HG03095 (cell line): ENCODE measurements around the gene VDR.
"Not testable (repeated sequence)": the region's sequence is repeated elsewhere in the genome, so short reads cannot be mapped to it uniquely, and the experiment has no call there.

Source experiments
- ATAC-seq: cut with Tn5 transposase; IDR thresholded peaks from one replicate; pipeline ENCODE4 v1.9.1; 2021; ENCODE audit warnings: moderate library complexity; ENCODE audit not compliant: unreplicated experiment

The VDR gene

DNA sequence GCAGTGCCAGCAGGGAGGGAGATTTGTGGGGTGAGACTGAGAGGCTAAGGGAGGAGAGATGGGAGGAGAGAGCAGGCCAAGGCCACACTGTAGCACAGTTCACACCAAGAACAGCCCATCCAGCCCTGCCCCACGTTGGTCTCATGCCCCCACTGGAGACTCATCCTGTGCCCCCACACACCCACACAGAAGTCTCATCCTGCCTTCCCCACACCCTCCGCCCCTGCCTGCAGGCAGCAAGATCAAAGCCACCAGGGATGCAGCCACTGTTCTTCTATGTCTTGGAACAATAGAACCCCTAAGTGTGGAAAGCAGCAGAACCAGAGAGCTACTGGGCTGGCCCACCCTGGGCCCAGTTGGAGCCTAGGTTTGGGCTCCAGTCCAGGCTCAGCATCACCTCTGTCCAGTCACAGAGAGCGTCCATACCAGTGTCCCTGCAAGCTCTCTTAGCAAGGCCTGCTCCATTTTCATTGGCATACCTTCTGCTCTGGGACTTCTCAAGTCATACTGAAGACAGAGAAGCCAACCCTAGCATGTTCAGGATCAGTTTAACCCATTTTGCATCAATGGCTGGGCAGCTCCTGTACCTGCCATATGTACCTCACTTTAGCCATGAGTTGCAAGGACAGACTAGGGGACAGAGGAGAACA lies 53.4 kb downstream of the VDR start:
- ATAC-seq, result no peak

DNA sequence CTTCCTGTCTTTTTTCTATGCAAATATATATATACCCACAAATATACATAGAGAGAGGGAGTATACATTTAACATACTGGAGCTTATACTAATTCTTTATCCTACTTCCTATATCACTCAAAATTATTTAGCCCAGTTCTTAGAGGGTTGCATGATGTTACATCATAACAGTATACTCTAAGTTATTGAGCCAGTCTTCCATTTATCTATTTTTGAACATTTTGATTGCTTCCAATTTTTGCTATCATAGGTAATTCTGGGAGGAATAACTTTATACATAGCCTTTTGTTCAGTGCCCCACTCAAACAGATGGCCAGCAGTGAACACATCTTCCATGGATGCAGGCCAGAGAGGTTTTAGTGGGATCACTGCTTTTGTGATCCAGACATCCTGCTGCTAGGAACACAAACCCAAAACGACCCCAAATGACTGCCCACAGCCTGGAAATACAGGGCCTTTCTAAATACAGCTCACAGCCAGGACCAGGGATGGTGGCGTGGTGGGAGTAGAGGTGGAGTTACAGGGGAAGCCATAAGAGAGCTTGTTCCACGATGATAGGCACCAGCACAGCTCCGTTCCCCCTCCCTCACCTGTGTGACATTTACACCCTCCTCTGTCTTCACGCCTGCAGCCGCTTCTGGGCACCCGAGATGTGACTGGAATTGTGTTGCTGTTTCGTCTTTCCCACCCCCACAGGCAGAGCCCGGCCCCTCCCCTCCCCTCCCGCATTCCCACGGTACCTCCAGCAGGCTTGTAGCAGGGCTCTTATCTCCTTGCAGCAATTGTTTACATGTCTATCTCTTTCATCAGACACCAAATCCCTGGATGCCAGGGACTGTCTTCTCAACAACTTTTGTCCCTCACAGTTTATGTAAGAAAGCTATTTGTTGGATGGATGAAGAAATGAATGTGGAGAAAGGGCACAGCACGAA lies 54.4 kb downstream of the VDR start:
- ATAC-seq, result no peak

- ATAC-seq, result no peak
Measured at GRCh38 chr12:47849261-47849660, 55.5 kb downstream of the VDR start.

DNA sequence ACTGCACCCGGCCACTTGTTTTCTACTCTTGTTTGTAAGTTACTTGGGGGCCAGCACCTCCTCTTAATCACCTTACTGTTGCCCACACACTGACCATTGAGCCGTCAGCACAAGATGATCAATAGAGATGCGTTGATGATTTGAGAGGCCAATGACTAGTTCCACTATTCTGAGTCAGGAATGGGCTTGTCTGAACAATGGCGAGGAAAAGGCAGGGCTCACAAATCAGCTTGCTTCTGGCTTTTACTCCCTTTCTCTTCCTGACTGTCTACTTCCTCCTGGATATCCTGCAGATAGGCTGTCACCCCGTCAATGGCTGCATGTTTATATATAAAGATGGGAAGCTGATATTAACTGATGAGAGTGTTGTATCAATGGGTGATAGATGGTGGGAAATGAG lies 55.9 kb downstream of the VDR start:
- no peak for ATAC-seq

- no peak for ATAC-seq
Measured at GRCh38 chr12:47846294-47846996, 58.3 kb downstream of the VDR start.

DNA sequence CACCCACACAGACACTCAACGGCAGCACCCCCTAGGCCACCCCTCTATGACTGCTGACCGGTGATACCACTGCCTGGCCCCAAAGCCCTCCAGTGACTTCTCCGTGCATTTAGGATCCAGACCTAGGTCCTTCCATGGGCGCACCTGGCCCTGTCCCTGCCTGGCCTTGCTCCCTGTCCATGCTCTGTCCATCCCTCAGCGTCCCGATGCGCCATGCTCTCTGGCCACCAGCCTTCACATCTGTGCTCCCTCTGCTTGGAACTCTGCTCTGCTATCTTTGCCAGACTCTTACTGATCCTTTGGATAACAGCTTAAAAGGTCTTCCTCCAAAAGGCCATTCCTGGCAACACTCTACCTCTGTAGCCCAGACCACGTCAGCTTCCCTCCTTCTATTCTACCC lies 59.7 kb downstream of the VDR start:
- ATAC-seq, result no peak

- ATAC-seq, result no peak
Measured at GRCh38 chr12:47844264-47845019, 60.4 kb downstream of the VDR start.

GRCh38 chr12:47843226-47843980 lies 61.4 kb downstream of the VDR start:
- ATAC-seq, result no peak

- not testable (repeated sequence) for ATAC-seq
Measured at GRCh38 chr12:47842543-47842942, 62.3 kb downstream of the VDR start.

DNA sequence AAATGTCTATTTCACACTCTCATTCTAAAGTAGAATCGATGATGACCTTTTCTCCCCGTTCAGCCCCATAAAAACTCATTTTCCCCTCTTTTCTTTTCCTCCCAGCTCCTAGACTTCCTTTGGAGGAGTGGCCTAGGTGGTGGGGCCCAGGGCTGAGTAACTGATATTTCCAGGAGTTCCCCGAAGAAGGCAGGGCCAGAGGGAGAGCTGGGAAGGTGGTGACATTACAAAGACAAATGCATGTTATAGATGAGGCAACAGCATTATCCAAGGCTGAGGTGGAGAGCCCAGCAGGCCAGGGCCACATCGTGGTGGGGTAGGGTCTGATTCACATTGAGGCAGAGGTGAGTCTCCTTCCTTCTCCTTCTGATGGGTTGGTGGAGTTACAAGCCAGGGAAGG lies 62.9 kb downstream of the VDR start:
- ATAC-seq, result no peak

- ATAC-seq, result no peak
Measured at GRCh38 chr12:47841501-47841900, 63.3 kb downstream of the VDR start.

- no peak for ATAC-seq
Measured at GRCh38 chr12:47840571-47840970, 64.2 kb downstream of the VDR start.

GRCh38 chr12:47839214-47839876 lies 65.4 kb downstream of the VDR start:
- no peak for ATAC-seq

GRCh38 chr12:47838286-47838931 lies 66.4 kb downstream of the VDR start:
- no peak for ATAC-seq

DNA sequence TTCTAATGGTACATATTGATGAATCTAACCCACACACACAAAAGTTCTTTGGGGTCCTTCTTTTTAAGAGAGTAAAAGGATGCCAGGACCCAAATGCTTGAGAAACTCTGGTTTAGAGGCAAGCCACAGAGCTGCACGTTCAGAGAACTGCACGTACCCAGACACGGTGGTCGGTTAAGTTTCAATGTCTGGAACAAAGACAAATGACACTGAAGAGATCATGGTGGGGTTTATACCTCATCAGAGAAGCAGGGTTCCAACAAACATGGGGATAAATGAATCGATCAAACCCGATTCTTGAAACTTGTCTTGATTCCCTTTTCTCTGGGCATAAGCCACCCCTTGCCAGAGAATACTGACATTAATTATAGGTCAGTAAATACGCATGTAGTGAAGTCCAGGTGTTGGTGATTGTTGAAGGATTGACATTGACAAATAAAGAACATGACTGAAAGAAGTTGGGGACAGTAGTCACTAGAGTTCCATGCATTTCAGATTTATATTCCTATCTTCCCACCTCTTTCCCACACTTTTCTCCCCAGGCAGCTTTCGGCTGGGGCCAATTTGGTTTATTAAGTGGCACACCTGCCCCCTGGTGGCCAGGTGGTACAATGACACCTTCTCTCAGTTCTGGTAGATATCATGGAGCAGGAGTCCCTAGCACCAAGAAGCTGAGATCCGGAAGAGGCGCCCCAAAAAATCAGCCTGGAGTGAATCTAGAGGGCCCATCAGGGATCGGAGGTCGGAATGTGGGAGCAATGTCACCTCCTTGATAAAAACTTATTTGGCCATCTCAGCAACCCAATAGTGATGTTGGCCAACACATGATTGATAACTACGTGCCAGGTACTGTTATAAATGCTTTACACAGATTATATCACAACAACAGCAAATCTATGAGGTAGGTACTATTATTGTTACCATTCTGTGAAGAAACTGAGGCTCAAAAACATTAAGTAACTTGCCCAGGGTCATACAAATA lies 67.3 kb downstream of the VDR start:
- ATAC-seq, result no peak

GRCh38 chr12:47835831-47836155 lies 69.0 kb downstream of the VDR start:
- no peak for ATAC-seq

GRCh38 chr12:47835006-47835830 lies 69.6 kb downstream of the VDR start:
- ATAC-seq, result no peak
